GM18526 (cell line): ENCODE measurements around the gene MACROD2.

Experiments used
- POLR2A ChIP-seq: IDR thresholded peaks from 3 replicates; pipeline ENCODE4 v1.6.1; 2011; ENCODE audit not compliant: insufficient read length; ENCODE audit errors: extremely low read depth

Gene MACROD2

GRCh38 chr20:14740380-14740779 is 745.1 kb downstream of the MACROD2 start:
- no peak for TF ChIP-seq POLR2A

GRCh38 chr20:14741616-14742015 is 746.3 kb downstream of the MACROD2 start:
- no peak for TF ChIP-seq POLR2A

GRCh38 chr20:14744723-14745122 is 749.4 kb downstream of the MACROD2 start:
- TF ChIP-seq POLR2A, result no peak

- no peak for TF ChIP-seq POLR2A
These were observed 750.5 kb downstream of the MACROD2 start for GRCh38 chr20:14745830-14746229.

GRCh38 chr20:14751191-14751590 is 755.9 kb downstream of the MACROD2 start:
- TF ChIP-seq POLR2A, result no peak

- no peak for TF ChIP-seq POLR2A
These were observed 762.4 kb downstream of the MACROD2 start for GRCh38 chr20:14757728-14758127.

GRCh38 chr20:14758356-14758755 is 763.0 kb downstream of the MACROD2 start:
- TF ChIP-seq POLR2A, result no peak

- TF ChIP-seq POLR2A, result no peak
These were observed 764.7 kb downstream of the MACROD2 start for GRCh38 chr20:14759979-14760378.

GRCh38 chr20:14761903-14762302 is 766.6 kb downstream of the MACROD2 start:
- TF ChIP-seq POLR2A, result no peak

- TF ChIP-seq POLR2A, result no peak
These were observed 769.4 kb downstream of the MACROD2 start for GRCh38 chr20:14764511-14765369.

- TF ChIP-seq POLR2A, result no peak
These were observed 770.0 kb downstream of the MACROD2 start for GRCh38 chr20:14765370-14765701.

- no peak for TF ChIP-seq POLR2A
These were observed 778.2 kb downstream of the MACROD2 start for GRCh38 chr20:14773486-14773885.

- TF ChIP-seq POLR2A, result no peak
These were observed 780.5 kb downstream of the MACROD2 start for GRCh38 chr20:14775778-14776177.

- no peak for TF ChIP-seq POLR2A
These were observed 782.3 kb downstream of the MACROD2 start for GRCh38 chr20:14777591-14777990.

GRCh38 chr20:14778096-14778495 is 782.8 kb downstream of the MACROD2 start:
- no peak for TF ChIP-seq POLR2A

- no peak for TF ChIP-seq POLR2A
These were observed 783.6 kb downstream of the MACROD2 start for GRCh38 chr20:14778875-14779274.

GRCh38 chr20:14780508-14780907 is 785.2 kb downstream of the MACROD2 start:
- TF ChIP-seq POLR2A, result no peak
